Panc1 (cell line): ENCODE data around the gene TSPAN33.

Experiments
- POLR2AphosphoS5 ChIP-seq: IDR thresholded peaks from 2 replicates; pipeline ENCODE4 v1.6.1; 2012; ENCODE audit warnings: mild to moderate bottlenecking, low read depth, low read length, moderate library complexity
- REST ChIP-seq, 2 experiments: IDR thresholded peaks; 2 replicates each; pipeline ENCODE4 v1.6.1; 2011 to 2012; ENCODE audit warnings: low read depth in 2 of 2, control low read depth in 1 of 2, low read length in 1 of 2, mild to moderate bottlenecking in 1 of 2, moderate library complexity in 1 of 2; ENCODE audit not compliant: insufficient read depth in 1 of 2
- SIN3A ChIP-seq: IDR thresholded peaks from 2 replicates; pipeline ENCODE4 v1.6.1; 2012; ENCODE audit warnings: low read depth, mild to moderate bottlenecking, low read length, moderate library complexity, borderline replicate concordance; ENCODE audit not compliant: insufficient read depth
- TF ChIP-seq, protein P1 (sequence below): fragments of 450-650 bp; IDR thresholded peaks from 2 replicates; pipeline ENCODE4 v1.5.1; 2017; ENCODE audit warnings: mild to moderate bottlenecking

GRCh38 chr7:129213828-129214227 is 69.3 kb downstream of the TSPAN33 start:
- TF ChIP-seq, protein P1, sequence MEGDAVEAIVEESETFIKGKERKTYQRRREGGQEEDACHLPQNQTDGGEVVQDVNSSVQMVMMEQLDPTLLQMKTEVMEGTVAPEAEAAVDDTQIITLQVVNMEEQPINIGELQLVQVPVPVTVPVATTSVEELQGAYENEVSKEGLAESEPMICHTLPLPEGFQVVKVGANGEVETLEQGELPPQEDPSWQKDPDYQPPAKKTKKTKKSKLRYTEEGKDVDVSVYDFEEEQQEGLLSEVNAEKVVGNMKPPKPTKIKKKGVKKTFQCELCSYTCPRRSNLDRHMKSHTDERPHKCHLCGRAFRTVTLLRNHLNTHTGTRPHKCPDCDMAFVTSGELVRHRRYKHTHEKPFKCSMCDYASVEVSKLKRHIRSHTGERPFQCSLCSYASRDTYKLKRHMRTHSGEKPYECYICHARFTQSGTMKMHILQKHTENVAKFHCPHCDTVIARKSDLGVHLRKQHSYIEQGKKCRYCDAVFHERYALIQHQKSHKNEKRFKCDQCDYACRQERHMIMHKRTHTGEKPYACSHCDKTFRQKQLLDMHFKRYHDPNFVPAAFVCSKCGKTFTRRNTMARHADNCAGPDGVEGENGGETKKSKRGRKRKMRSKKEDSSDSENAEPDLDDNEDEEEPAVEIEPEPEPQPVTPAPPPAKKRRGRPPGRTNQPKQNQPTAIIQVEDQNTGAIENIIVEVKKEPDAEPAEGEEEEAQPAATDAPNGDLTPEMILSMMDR = peak; percentile 59
- TF ChIP-seq POLR2AphosphoS5 = no peak
- TF ChIP-seq SIN3A = no peak
- TF ChIP-seq REST (IDR thresholded peaks at IDR 0.05; ENCODE audit: insufficient read depth in 1 of 2, low read depth in 2 of 2, low read length in 1 of 2) = no peak
